Stimulated activated naive CD8-positive, alpha-beta T cell treated with anti-CD3 and anti-CD28 coated beads, Interleukin-15, amount 100 ng/mL, for 72 hours (primary cell): ENCODE measurements around the gene CCDC74A.
"Not testable (repeated sequence)": the region's sequence is repeated elsewhere in the genome, so short reads cannot be mapped to it uniquely, and the experiment has no call there.

Experiments
- ATAC-seq: fragments of 150-1000 bp; cut with Tn5 transposase; 2 replicates; pipeline ENCODE4 v1.10.0; 2021; ENCODE audit warnings: mild to moderate bottlenecking, moderate library complexity
- DNase-seq, 2 donors: peaks; one replicate each; pipeline ENCODE4 v3.0.0; 2021 to 2022
- H3K27ac Mint-ChIP-seq, 2 donors: one replicate each; pipeline ENCODE4 v1.8.0; 2022; ENCODE audit warnings: mild to moderate bottlenecking in 2 of 2, mixed read lengths in 2 of 2, moderate library complexity in 2 of 2
- H3K27me3 Mint-ChIP-seq: one replicate; pipeline ENCODE4 v1.8.0; 2022; ENCODE audit warnings: mixed read lengths
- H3K4me1 Mint-ChIP-seq: one replicate; pipeline ENCODE4 v1.8.0; 2022; ENCODE audit warnings: mild to moderate bottlenecking, mixed read lengths
- H3K4me3 Mint-ChIP-seq, 2 donors: one replicate each; pipeline ENCODE4 v1.8.0; 2022; ENCODE audit warnings: mild to moderate bottlenecking in 2 of 2, mixed read lengths in 2 of 2, moderate library complexity in 1 of 2
- H3K9me3 Mint-ChIP-seq, 2 donors: one replicate each; pipeline ENCODE4 v1.8.0; 2022; ENCODE audit warnings: mixed read lengths in 2 of 2

CCDC74A gene

DNA sequence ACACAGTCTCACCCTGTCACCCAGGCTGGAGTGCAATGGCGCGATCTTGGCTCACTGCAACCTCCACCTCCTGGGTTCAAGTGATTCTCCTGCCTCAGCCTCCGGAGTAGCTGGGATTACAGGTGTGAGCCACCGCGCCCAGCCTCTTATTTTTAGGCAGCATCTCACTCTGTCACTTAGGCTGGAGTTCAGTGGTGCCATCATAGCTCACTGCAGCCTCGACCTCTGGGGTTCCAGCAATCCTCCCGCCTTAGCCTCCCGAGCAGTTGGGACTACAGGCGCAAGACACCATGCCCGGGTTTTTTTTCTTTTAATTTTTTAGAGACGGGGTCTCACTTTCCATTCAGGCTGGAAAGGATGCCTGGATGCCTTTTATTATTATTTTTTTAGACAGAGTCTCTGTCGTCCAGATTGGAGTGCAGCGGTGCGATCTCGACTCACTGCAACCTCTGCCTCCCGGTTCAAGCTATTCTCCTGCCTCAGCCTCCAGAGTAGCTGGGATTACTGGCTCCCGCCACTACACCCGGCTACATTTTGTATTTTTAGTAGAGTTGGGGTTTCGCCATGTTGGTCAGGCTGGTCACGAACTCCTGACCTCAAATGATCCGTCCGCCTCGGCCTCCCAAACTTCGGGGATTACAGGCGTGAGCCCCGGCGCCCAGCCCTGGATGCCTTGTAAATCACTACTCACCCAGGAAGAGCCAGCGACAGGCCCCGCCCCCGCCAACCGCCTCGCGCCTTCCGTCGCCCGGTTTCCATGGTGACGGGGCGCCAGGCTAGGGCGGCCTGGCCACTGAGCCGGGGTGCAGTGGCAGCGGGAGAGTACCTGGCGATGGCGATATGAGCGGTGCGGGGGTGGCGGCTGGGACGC, at the start of gene CCDC74A:
Gene CCDC74A (plus strand): TSS at position 758 of the 871 bp plus-strand sequence. CDS start 83 bp downstream, at position 841.
- Mint-ChIP-seq H3K4me1 (peaks cover 29% of the 10 kb centered on the region), H3K27ac (peak within 1 kb of the TSS; percentile 74 to 96), H3K4me3 (peak within 1 kb of the TSS; percentile 88 to 95)
- not testable (repeated sequence) for H3K9me3 Mint-ChIP-seq, H3K27me3 Mint-ChIP-seq
- peak; percentile 77 to 78 for DNase-seq
- peak; percentile 81 for ATAC-seq

GRCh38 chr2:131478074-131478849, 49.4 kb upstream of the CCDC74A start:
- H3K27ac Mint-ChIP-seq, H3K9me3 Mint-ChIP-seq, ATAC-seq, DNase-seq, H3K27me3 Mint-ChIP-seq, H3K4me3 Mint-ChIP-seq, H3K4me1 Mint-ChIP-seq: not testable (repeated sequence)

- not testable (repeated sequence) for DNase-seq, ATAC-seq, H3K27ac Mint-ChIP-seq, H3K9me3 Mint-ChIP-seq, H3K4me3 Mint-ChIP-seq, H3K27me3 Mint-ChIP-seq, H3K4me1 Mint-ChIP-seq
Observed at GRCh38 chr2:131478850-131479461, 48.7 kb upstream of the CCDC74A start.

GRCh38 chr2:131480351-131480750, 47.3 kb upstream of the CCDC74A start:
- H3K4me1 Mint-ChIP-seq, H3K9me3 Mint-ChIP-seq, H3K27me3 Mint-ChIP-seq, H3K27ac Mint-ChIP-seq, DNase-seq, ATAC-seq, H3K4me3 Mint-ChIP-seq: not testable (repeated sequence)

- DNase-seq, ATAC-seq, H3K9me3 Mint-ChIP-seq, H3K27me3 Mint-ChIP-seq, H3K4me1 Mint-ChIP-seq, H3K4me3 Mint-ChIP-seq: not testable (repeated sequence)
- H3K27ac Mint-ChIP-seq = peak overlapping the region in 1 of 2 donors; percentile 74
Observed at GRCh38 chr2:131482506-131483155, 45.1 kb upstream of the CCDC74A start.

DNA sequence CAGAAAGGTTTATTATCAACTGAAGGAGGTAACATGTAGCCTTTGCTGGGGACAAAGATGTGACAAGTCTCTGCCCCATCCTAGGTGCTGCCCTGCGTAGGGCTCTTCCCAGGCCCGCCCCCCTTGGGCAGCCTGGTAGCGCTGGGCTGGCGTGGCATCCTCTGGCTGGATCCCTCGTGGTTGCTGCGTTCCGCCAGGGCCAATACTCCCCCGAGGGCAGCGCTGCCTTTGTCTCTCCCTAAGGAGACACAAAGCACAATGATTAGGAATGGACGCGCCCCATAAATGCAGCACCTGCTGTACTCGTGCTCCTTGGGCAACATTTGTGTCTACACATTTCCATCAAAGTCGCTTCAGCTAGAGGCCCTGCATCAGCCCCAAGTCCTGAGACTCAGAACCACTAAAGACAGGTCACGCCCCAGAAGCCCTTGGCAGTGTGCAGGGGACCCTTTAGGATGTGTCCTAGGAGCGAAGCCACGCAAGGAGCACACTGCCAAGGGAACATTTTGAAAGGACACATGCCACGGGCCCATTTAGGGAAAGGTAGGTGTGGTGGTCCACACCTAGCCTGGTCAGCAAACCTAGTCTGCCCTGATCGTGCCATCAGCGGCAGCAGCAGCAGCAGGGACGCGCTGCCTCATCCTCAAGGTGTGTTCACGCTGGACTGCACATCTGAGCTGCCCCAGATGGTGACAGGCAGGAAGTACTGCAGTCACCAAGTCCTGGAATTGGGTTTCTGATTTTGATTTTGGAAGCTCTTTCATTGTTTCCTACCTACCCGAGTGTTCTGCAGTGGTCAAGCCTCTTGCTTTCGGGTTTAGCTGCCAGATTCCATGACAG, 43.5 kb upstream of the CCDC74A start:
- not testable (repeated sequence) for H3K4me3 Mint-ChIP-seq, H3K27ac Mint-ChIP-seq, ATAC-seq, H3K27me3 Mint-ChIP-seq, H3K9me3 Mint-ChIP-seq, DNase-seq
- peaks cover 20% of the 10 kb centered on the region for H3K4me1 Mint-ChIP-seq

- H3K4me3 Mint-ChIP-seq, H3K9me3 Mint-ChIP-seq, ATAC-seq, H3K27me3 Mint-ChIP-seq, DNase-seq: not testable (repeated sequence)
- peaks cover 26% of the 10 kb centered on the region for H3K4me1 Mint-ChIP-seq
- H3K27ac Mint-ChIP-seq = peak overlapping the region in 1 of 2 donors; percentile 19
Observed at GRCh38 chr2:131484906-131485460, 42.7 kb upstream of the CCDC74A start.

DNA sequence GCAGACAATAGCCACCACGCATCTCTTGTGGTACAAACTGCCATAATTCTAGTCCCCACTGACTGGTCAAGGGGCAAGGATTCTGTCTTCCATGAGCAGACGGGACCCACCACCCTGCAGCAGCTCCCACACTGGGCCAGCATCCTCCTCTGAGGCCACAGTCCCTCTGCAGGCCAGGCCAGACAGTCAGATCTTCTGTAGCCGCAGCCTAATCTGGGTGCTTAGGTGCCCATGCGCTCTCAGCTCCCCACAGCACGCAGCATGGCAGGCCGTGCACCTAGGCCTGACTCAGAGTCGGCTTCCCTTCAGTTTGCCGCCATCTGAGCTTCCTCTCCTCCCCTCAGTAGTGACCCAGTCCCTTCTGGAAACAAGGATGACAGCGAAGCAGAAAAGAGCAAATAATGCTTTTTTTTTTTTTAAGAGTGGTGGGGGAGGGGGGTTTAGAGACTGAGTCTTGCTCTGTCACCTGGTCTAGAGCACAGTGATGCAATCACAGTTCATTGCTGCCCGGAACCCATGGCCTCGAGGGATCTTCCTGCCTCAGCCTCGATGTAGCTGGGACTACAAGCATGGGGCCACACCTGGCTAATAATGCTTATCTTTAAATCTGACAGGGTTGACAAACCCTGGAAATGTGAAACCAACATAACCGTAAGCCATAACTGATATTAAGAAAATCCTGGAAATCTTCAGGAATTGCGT, 41.3 kb upstream of the CCDC74A start:
- not testable (repeated sequence) for DNase-seq, H3K9me3 Mint-ChIP-seq, H3K4me3 Mint-ChIP-seq, ATAC-seq, H3K27ac Mint-ChIP-seq, H3K27me3 Mint-ChIP-seq
- H3K4me1 Mint-ChIP-seq = peaks cover 39% of the 10 kb centered on the region

GRCh38 chr2:131488306-131489205, 39.1 kb upstream of the CCDC74A start:
- H3K9me3 Mint-ChIP-seq = no peaks in the 10 kb centered on the region
- no peak for ATAC-seq
- peak overlapping the region in 1 of 2 donors; percentile 2 for H3K4me3 Mint-ChIP-seq
- H3K27me3 Mint-ChIP-seq = no peaks in the 10 kb centered on the region
- peaks cover 46% of the 10 kb centered on the region for H3K4me1 Mint-ChIP-seq
- H3K27ac Mint-ChIP-seq = peak overlapping the region; percentile 45 to 72
- DNase-seq = no peak

- peaks cover 64% of the 10 kb centered on the region for H3K4me1 Mint-ChIP-seq
- peak overlapping the region; percentile 90 to 98 for H3K27ac Mint-ChIP-seq
- not testable (repeated sequence) for H3K9me3 Mint-ChIP-seq, H3K27me3 Mint-ChIP-seq, ATAC-seq
- peak; percentile 13 to 31 for DNase-seq
- H3K4me3 Mint-ChIP-seq = peak overlapping the region; percentile 86 to 91
Observed at GRCh38 chr2:131490616-131491468, 36.8 kb upstream of the CCDC74A start.

DNA sequence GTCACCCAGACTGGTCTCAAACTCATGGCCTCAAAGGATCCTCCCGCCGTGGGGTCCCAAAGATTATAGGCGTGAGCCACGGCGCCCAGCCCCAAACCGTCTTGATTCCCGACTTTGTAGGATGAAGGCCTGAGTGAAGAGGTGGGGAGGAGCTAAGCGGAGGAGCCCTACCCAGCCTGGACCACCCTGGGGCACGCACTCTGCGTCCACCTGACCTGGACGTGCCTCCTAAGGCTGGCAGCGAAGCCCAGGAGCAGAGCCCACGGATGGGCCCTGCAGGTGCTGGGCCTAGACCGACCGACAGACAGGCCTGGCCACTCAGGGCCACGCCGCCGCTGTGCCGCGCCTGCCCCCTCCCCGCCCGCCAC, 36.2 kb upstream of the CCDC74A start:
- not testable (repeated sequence) for H3K27me3 Mint-ChIP-seq, H3K9me3 Mint-ChIP-seq
- Mint-ChIP-seq H3K4me3 (peak overlapping the region; percentile 86 to 91), H3K27ac (peak overlapping the region; percentile 90 to 98), H3K4me1 (peaks cover 61% of the 10 kb centered on the region)
- ATAC-seq (peak; percentile 4), DNase-seq (peak in 1 of 2 donors; percentile 9)

- H3K9me3 Mint-ChIP-seq, DNase-seq, H3K27me3 Mint-ChIP-seq: not testable (repeated sequence)
- Mint-ChIP-seq H3K4me3 (peak within 1 kb of the TSS; percentile 97 to 98), H3K27ac (peak within 1 kb of the TSS; percentile 97 to 99), H3K4me1 (peaks cover 60% of the 10 kb centered on the region)
- peak; percentile 12 for ATAC-seq
Observed at GRCh38 chr2:131492015-131492417, 35.7 kb upstream of the CCDC74A start, which contains the start of gene MZT2A. TSS of gene MZT2A (minus strand) at chr2:131492397. CDS start at chr2:131492376, 21 bp downstream.
